Breast epithelium (tissue), 4 donors: ENCODE measurements around the gene KIF14. TPM values are rescaled to one million over a fixed set of nuclear protein-coding genes. Genes with fewer than 3 reads are reported as not detected.
"Not testable (repeated sequence)": the region's sequence is repeated elsewhere in the genome, so short reads cannot be mapped to it uniquely, and the experiment has no call there.

Experiments
- DNase-seq, 2 donors: peaks; one replicate each; pipeline ENCODE4 v3.0.0-alpha.2; 2019; ENCODE audit warnings: low spot score in 2 of 2
- H3K27ac ChIP-seq, 2 donors: fragments of 200-600 bp; sonication (generic) in 1 of 2; one replicate each; pipeline ENCODE4 v1.5.1; 2016 to 2019; ENCODE audit warnings: mild to moderate bottlenecking in 1 of 2
- H3K27me3 ChIP-seq, 2 donors: fragments of 200-600 bp; sonication (generic) in 1 of 2; one replicate each; pipeline versions ENCODE4 v1.5.1 to v1.6.0; 2017 to 2019; ENCODE audit warnings: control low read depth in 1 of 2, mild to moderate bottlenecking in 1 of 2
- H3K36me3 ChIP-seq: fragments of 200-600 bp; one replicate; pipeline ENCODE4 v1.5.1; 2019
- H3K4me1 ChIP-seq, 2 donors: fragments of 200-600 bp; sonication (generic); one replicate each; pipeline ENCODE4 v1.5.1; 2016 to 2019; ENCODE audit warnings: control low read depth in 1 of 2
- H3K4me3 ChIP-seq, 3 donors: fragments of 200-600 bp; sonication (generic); 1 replicate in 2 of 3; 2 replicates in 1 of 3; pipeline ENCODE4 v1.5.1; 2016 to 2019; ENCODE audit warnings: mild to moderate bottlenecking in 3 of 3, moderate library complexity in 2 of 3
- H3K9me3 ChIP-seq, 2 donors: fragments of 200-600 bp; sonication (generic) in 1 of 2; one replicate each; pipeline ENCODE4 v1.5.1; 2016 to 2019; ENCODE audit warnings: control low read depth in 1 of 2
- POLR2A ChIP-seq: fragments of 450-650 bp; IDR thresholded peaks from one replicate; pipeline ENCODE4 v1.6.1; 2016; ENCODE audit warnings: antibody characterized with exemption, mild to moderate bottlenecking, moderate library complexity
- POLR2AphosphoS5 ChIP-seq, 3 donors: sonication (generic); formaldehyde crosslinking; IDR thresholded peaks; one replicate each; pipeline ENCODE4 v1.6.1; 2017; ENCODE audit warnings: antibody characterized with exemption in 3 of 3
- intact Hi-C: fragments of 100-400 bp; cut with DNase I; formaldehyde crosslinking; loops from one replicate; pipeline ENCODE4 v1.15.1; 2023; ENCODE audit warnings: low total_unique reads
- total RNA-seq, 3 donors: library from RNA; depleted of rRNA; stranded (reverse); fragments of >200 nt; gene quantifications; one replicate each; pipeline ENCODE4 v1.1.0, GENCODE V29; 2016
- TF ChIP-seq, protein P1 (sequence below), 3 donors: fragments of 450-650 bp; IDR thresholded peaks; one replicate each; pipeline ENCODE4 v1.5.1; 2016 to 2017; ENCODE audit warnings: antibody characterized with exemption in 3 of 3, mild to moderate bottlenecking in 3 of 3, moderate library complexity in 3 of 3

The KIF14 gene
- total RNA-seq, 3 donors from 2014 or later: under 0.01 to 0.64 (median 0.29) TPM

DNA sequence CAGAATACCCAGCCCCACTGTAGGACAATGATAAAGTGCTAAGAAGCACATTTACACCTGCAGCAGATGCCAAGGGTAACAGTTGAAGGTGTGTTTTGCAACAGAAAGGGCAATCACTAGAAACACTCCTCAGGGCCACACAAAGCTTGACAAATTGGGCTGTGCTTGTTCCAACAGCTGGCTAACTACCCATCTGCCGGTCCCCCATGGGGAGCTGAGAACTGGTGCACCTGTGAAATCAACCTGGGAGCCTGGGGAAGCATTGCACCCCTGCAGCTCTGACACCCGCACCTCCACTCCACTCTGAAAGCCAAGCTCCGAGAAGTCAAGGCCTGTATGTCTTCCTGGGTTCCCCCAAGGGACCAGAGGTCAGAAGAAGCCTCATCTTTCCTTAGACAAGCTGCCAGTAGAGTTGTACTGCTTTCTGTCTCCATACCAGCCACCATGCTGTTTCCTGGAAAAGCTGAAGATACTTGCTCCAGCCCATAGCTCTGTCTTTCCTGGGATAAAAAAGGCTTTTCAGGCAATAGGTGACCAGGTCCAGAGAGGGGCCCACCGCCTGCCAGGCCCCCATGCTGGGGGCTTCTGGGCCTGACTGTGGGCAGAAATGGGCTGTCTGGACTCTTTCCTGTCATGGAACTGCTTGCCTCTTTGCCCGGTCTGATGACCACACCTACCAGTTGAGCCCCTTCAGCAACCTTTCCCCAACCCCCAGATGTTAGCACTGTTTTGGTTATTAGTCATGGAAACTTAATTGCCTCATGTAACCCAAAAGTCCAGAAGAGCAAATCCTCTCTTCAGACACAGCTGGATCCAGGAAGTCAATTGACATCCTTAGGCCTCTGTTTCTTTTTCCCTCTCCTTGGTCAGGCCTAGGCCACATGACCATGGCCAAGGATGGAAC lies 93.6 kb downstream of the KIF14 start:
- no peak overlapping the region for H3K27ac ChIP-seq
- H3K36me3 ChIP-seq: no peaks in the 10 kb centered on the region
- H3K4me3 ChIP-seq: no peak overlapping the region
- intact Hi-C loops: no loop called here
- no peak for DNase-seq
- no peaks in the 10 kb centered on the region for H3K4me1 ChIP-seq
- no peaks in the 10 kb centered on the region for H3K9me3 ChIP-seq
- TF ChIP-seq POLR2A (no peak), POLR2AphosphoS5 (IDR thresholded peaks at IDR 0.05) (no peak)
- TF ChIP-seq, protein P1, sequence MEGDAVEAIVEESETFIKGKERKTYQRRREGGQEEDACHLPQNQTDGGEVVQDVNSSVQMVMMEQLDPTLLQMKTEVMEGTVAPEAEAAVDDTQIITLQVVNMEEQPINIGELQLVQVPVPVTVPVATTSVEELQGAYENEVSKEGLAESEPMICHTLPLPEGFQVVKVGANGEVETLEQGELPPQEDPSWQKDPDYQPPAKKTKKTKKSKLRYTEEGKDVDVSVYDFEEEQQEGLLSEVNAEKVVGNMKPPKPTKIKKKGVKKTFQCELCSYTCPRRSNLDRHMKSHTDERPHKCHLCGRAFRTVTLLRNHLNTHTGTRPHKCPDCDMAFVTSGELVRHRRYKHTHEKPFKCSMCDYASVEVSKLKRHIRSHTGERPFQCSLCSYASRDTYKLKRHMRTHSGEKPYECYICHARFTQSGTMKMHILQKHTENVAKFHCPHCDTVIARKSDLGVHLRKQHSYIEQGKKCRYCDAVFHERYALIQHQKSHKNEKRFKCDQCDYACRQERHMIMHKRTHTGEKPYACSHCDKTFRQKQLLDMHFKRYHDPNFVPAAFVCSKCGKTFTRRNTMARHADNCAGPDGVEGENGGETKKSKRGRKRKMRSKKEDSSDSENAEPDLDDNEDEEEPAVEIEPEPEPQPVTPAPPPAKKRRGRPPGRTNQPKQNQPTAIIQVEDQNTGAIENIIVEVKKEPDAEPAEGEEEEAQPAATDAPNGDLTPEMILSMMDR (IDR thresholded peaks at IDR 0.05): no peak
- H3K27me3 ChIP-seq: no peaks in the 10 kb centered on the region

DNA sequence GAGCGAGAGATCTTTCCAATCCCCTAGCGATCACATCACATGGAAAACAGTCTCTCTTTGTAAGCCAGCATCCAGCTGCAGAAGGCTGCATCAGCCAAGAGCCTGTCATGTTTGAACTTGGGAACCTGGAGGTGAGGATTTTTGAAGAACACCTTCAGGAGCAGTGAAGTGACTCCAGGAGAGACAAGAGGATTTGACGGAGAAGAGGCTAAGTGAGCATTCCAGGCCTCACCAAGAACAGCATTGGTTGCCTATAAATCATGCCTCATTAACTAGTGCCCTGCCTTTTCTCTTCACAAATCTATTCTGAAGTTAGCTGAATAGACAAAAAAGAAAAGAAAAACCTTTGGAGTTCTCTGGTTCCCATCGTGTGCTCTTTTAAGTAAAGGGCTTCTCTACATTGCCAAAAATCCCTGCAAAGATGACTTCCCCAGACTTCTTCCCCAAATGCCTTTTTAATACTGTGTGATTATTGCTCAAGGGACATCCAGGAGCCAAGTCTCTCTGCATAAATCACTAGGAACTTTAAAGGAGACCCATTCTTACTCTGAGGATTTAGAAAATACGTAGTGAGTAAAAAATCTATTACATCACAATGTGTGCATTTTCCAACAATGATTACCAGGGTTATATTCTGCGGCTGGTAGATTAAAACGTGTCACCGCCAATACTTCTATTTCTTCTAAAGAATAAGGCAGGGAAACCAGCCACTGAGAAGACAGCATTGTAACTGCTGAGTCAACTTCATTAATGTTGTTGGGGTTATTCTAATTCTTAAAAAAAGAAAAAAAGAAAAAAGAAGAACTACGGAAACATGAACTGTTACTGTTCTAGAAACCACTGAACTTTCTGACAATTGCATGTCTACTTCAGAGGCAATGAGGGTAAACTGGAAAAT lies 95.2 kb downstream of the KIF14 start:
- intact Hi-C loops: no loop called here
- H3K4me3 ChIP-seq: no peak overlapping the region
- no peak for TF ChIP-seq POLR2A
- TF ChIP-seq, protein P1 (IDR thresholded peaks at IDR 0.05): no peak
- TF ChIP-seq POLR2AphosphoS5 (IDR thresholded peaks at IDR 0.05): no peak
- H3K27me3 ChIP-seq: no peaks in the 10 kb centered on the region
- H3K9me3 ChIP-seq: no peaks in the 10 kb centered on the region
- no peaks in the 10 kb centered on the region for H3K36me3 ChIP-seq
- H3K27ac ChIP-seq: no peak overlapping the region
- H3K4me1 ChIP-seq: no peaks in the 10 kb centered on the region
- DNase-seq: no peak

DNA sequence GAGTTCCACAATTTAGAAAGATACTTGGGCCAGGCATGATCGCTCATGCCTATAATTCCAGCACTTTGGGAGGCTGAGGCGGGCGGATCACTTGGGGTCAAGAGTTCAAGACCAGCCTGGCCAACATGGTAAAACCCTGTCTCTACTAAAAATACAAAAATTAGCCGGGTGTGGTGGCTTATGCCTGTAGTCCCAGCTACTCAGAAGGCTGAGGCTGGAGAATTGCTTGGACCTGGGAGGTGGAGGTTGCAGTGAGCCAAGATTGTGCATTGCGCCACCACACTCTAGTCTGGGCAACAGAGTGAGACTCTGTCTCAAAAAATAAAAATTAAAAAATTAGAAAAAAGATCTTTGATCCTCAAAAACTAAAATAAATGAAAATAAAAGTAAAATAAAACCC lies 96.0 kb downstream of the KIF14 start:
- H3K27me3 ChIP-seq, H3K4me1 ChIP-seq, intact Hi-C loops, H3K4me3 ChIP-seq, H3K27ac ChIP-seq, H3K36me3 ChIP-seq, H3K9me3 ChIP-seq, DNase-seq: not testable (repeated sequence)

DNA sequence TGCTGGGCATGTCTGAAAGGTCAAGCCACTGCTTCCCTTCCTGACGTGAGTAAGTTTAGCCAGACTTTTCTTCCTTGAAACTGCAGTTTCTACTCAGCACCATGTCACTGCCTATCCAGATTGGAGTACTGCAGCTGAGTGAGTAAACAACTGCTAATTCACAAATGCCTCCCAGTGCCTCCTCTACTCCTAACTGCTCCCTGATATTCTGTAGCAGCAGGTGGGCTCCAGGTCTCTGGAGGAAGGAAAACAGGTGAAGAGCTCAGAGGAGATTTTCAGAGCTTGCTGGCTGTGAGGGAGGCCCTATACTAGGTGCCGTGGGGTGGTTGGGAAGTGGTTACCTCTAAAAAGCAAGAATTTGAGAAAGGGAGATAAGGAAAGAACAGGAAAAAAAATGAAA lies 96.5 kb downstream of the KIF14 start:
- DNase-seq: no peak

DNA sequence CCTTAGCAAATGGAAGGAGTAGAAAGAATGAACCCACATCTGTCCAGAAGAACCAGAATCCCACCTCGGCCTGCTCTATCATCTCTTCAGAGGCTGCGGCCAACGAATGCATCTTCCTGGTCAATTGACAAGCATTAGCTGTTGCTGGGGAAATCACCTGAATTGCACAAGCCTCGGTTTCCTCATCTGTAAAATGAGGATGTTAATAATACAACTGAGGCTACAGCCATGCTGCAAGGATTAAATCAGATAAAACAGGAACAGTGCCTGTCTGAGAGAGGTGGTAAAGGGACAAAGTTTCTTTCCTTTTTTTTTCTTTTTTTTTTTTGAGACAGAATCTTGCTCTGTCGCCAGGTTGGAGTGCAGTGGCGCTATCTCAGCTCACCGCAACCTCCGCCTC lies 99.8 kb downstream of the KIF14 start:
- intact Hi-C loops: no loop called here
- Histone ChIP-seq H3K27ac (no peak overlapping the region), H3K36me3 (no peaks in the 10 kb centered on the region), H3K4me3 (no peak overlapping the region), H3K27me3 (no peaks in the 10 kb centered on the region), H3K9me3 (no peaks in the 10 kb centered on the region), H3K4me1 (no peaks in the 10 kb centered on the region)
- no peak for TF ChIP-seq POLR2AphosphoS5 (IDR thresholded peaks at IDR 0.05)
- TF ChIP-seq, protein P1 (IDR thresholded peaks at IDR 0.05): no peak
- no peak for TF ChIP-seq POLR2A
- no peak for DNase-seq

More for the DNA sequence above, 96.5 kb downstream of the KIF14 start:
- H3K4me1 ChIP-seq: no peaks in the 10 kb centered on the region
- no peak for TF ChIP-seq POLR2A
- TF ChIP-seq POLR2AphosphoS5 (IDR thresholded peaks at IDR 0.05): no peak
- TF ChIP-seq, protein P1 (IDR thresholded peaks at IDR 0.05): no peak
- H3K4me3 ChIP-seq: no peak overlapping the region
- no peaks in the 10 kb centered on the region for H3K36me3 ChIP-seq
- H3K27ac ChIP-seq: no peak overlapping the region
- no peaks in the 10 kb centered on the region for H3K9me3 ChIP-seq
- intact Hi-C loops: no loop called here
- no peaks in the 10 kb centered on the region for H3K27me3 ChIP-seq
